ENCODE measurements around the gene CHAD. TPM values are rescaled to one million over a fixed set of nuclear protein-coding genes. Genes with fewer than 3 reads are reported as not detected.

CHAD gene
- total RNA-seq, 1 donor from 2014 or later, result not detected

Other genes starting within 250 kb of the CHAD start
- not detected in 2 replicates for gene TMEM92, start 194.4 kb downstream of the CHAD start, total RNA-seq
- gene XYLT2, start 122.8 kb downstream of the CHAD start, total RNA-seq, result 21.4 and 26.0 TPM in 2 replicates
- gene MRPL27, start 95.7 kb downstream of the CHAD start, total RNA-seq, result 51.6 and 63.9 TPM in 2 replicates
- gene EME1, start 95.7 kb downstream of the CHAD start, total RNA-seq, result 0.62 and 0.68 TPM in 2 replicates
- 64.2 and 94.5 TPM in 2 replicates for gene LRRC59, start 71.4 kb downstream of the CHAD start, total RNA-seq
- 20.8 and 29.9 TPM in 2 replicates for gene ACSF2, start 42.7 kb downstream of the CHAD start, total RNA-seq
- gene RSAD1, start 10.0 kb upstream of the CHAD start, total RNA-seq, result 34.2 and 39.3 TPM in 2 replicates
- 0.35 and 0.52 TPM in 2 replicates for gene MYCBPAP, start 39.6 kb upstream of the CHAD start, total RNA-seq
- not detected in 2 replicates for gene EPN3, start 63.9 kb upstream of the CHAD start, total RNA-seq
- gene SPATA20, start 78.3 kb upstream of the CHAD start, total RNA-seq, result 45.9 and 50.3 TPM in 2 replicates
- 0.03 and 0.10 TPM in 2 replicates for gene CACNA1G, start 91.8 kb upstream of the CHAD start, total RNA-seq
- 1.6 and 2.0 TPM in 2 replicates for gene ABCC3, start 166.0 kb upstream of the CHAD start, total RNA-seq
- gene ANKRD40, start 239.0 kb upstream of the CHAD start, total RNA-seq, result 40.3 and 48.0 TPM in 2 replicates